Motor neuron (in vitro differentiated cells): ENCODE data around the gene DGKI. TPM values are rescaled to one million over a fixed set of nuclear protein-coding genes. Genes with fewer than 3 reads are reported as not detected.
A peak's percentile ranks its signal among the peaks of the same experiment; 100 is the strongest.

ENCODE experiments used
- ATAC-seq, 8 experiments: fragments of 200-7000 bp; cut with Tn5 transposase; replicated peaks in 6 of 8; 2 replicates each; pipeline ENCODE4 v1.8.0; 2021; ENCODE audit warnings: mild to moderate bottlenecking in 8 of 8, moderate library complexity in 8 of 8
- H3K27ac ChIP-seq, 2 donors: fragments of 250-450 bp; sonication (Bioruptor Pico); 2 replicates each; pipeline ENCODE4 v1.9.0; 2021; ENCODE audit warnings: antibody characterized with exemption in 2 of 2, mild to moderate bottlenecking in 2 of 2, moderate library complexity in 1 of 2
- H3K4me1 ChIP-seq, 2 donors: fragments of 250-450 bp; sonication (Bioruptor Pico); replicated peaks in 1 of 2; 2 replicates each; pipeline ENCODE4 v1.6.1; 2021; ENCODE audit warnings: antibody characterized with exemption in 2 of 2, mild to moderate bottlenecking in 2 of 2, moderate library complexity in 1 of 2
- H3K4me3 ChIP-seq, 5 donors: fragments of 250-450 bp; sonication (Bioruptor Pico); 2 replicates each; pipeline ENCODE4 v1.9.0; 2021; ENCODE audit warnings: antibody characterized with exemption in 5 of 5, mild to moderate bottlenecking in 5 of 5, moderate library complexity in 4 of 5
- WGBS, 10 experiments: fragments of 450-650 bp; shearing (Covaris generic); methylation state at CpG; one replicate each; pipeline ENCODE4 v1.0.0; 2022; 5-methylcytosine and 5-hydroxymethylcytosine counted together
- in situ Hi-C, 9 experiments: fragments of 400-800 bp; cut with MboI; loops; one replicate each; pipeline ENCODE4 v1.15.0; 2021; ENCODE audit warnings: low sequenced_read_pairs in 9 of 9, low pct_unique_long_range_greater_than_20kb in 2 of 9; ENCODE audit not compliant: unreplicated experiment in 9 of 9
- total RNA-seq, 8 experiments: library from RNA; unstranded; fragments of 300-600 nt; gene quantifications; 2 replicates each; pipeline versions ENCODE4 v1.2.3 to v1.2.4, GENCODE V29; 2022

The DGKI gene
- total RNA-seq, 8 experiments from 2014 or later, result 0.27 to 30.3 (median 10.4) TPM

DNA sequence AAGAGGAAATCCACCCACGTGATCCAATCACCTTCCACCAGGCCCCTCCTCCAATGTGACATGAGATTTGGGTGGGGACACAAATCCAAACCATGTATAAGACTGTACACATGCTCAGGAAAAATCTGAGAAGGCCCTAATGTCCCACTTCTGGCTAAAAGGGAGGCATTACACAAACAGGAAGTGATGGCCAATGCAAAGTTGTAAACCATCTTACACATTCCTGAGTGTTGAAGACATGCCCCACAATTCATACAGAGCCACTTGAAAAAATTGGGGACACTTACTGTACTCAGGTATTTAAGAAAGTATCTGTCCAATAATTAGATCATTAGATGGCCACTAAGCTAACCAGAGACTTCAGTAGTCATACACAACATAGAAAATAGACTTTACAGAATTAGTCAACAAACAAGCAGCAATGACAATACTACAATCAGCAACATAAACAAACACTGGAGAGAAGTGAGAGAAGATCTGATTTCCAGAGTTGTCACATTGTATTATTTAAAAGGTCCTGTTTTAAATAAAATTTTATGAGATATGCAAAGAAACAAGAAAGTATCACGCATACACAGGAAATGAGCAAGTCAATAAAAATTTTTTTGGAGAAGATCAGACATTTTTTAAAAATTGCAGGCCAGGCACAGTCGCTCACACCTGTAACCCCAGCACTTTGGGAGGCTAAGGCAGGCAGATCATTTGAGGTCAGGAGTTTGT, 143.3 kb downstream of the DGKI start:
- no peaks in the 10 kb centered on the region for H3K4me1 ChIP-seq
- no peak for ATAC-seq
- WGBS, 10 experiments, result 0 to 100% (median 88%) methylated on average over 1 to 3 of the region's 3 CpGs; no CpG with 5 or more reads in 2 of the 10 experiments

DNA sequence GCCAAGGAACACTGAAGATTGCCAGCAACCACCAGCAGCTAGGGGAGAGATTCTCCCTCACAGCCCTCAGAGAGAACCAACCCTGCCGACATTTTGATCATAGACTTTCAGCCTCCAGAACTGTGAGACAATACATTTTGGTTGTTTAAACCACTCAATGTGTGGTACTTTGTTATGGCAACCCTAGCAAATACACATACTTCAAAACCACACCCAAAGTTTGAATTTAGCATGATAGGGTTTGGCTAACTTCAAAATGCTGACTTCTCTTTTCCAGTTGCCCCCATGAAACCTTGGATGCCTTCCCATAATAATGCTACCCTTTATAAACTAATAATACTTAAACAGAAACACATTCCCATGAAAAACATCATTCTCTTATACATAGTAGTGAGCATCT, 149.8 kb downstream of the DGKI start:
- ATAC-seq, result peak in 2 of 8 experiments; percentile 89 to 93
- no peaks in the 10 kb centered on the region for H3K4me1 ChIP-seq
- in situ Hi-C loops, result no loop called here
- 100% methylated on average over 1 of the region's 1 CpG; no CpG with 5 or more reads in 6 of the 10 experiments for WGBS, 10 experiments
- H3K27ac ChIP-seq, result no peak overlapping the region
- H3K4me3 ChIP-seq, result no peak overlapping the region

More for the DNA sequence above, 143.3 kb downstream of the DGKI start:
- Histone ChIP-seq H3K4me3 (no peak overlapping the region), H3K27ac (no peak overlapping the region)
- in situ Hi-C loops, result no loop called here

DNA sequence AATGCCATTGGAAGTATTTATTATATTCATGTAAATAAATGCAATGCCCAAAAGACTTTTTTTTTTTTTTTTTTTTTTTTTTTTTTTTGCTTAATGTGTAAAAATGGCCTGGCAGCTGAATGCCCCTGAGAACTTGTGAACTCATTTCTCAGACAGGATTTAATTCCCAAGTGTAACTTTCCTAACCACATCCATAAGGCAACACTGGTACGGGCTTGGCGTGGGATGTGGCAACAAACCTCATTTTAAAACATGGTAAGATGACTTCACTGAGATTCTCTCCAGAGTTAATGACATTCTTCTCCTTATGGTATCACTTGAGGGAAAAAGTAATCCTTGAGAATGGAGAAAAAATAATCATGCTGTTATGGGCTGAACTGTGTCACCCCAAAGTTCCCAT, 150.4 kb downstream of the DGKI start:
- no peak overlapping the region for H3K27ac ChIP-seq
- H3K4me1 ChIP-seq, result no peaks in the 10 kb centered on the region
- in situ Hi-C loops, result no loop called here
- 0 to 100% (median 80%) methylated on average over 1 to 2 of the region's 2 CpGs; no CpG with 5 or more reads in 3 of the 10 experiments for WGBS, 10 experiments
- no peak for ATAC-seq
- no peak overlapping the region for H3K4me3 ChIP-seq

DNA sequence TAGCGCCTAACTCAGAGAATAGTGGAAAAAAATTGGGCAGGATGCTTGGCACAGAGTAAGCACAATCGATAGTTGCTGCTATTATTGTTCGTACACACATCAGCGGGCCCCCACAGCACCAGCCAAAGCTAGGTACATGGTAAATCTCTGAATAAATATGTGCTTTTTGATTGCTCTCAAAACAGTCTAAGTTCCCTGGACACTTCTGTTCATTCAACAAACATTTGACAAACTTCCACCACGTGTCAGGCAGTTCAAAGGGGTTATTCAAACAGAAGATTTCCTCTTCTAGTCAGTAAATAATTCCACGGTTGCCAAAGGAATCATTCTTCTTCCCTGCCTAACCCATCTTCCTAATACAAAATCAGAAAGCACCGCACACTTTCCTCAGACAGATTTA, 150.8 kb downstream of the DGKI start:
- 33 to 93% (median 73%) methylated on average over 1 to 7 of the region's 7 CpGs; no CpG with 5 or more reads in 1 of the 10 experiments for WGBS, 10 experiments
- in situ Hi-C loops, result no loop called here
- no peaks in the 10 kb centered on the region for H3K4me1 ChIP-seq
- no peak overlapping the region for H3K27ac ChIP-seq
- H3K4me3 ChIP-seq, result no peak overlapping the region
- peak in 2 of 8 experiments; percentile 37 to 87 for ATAC-seq

DNA sequence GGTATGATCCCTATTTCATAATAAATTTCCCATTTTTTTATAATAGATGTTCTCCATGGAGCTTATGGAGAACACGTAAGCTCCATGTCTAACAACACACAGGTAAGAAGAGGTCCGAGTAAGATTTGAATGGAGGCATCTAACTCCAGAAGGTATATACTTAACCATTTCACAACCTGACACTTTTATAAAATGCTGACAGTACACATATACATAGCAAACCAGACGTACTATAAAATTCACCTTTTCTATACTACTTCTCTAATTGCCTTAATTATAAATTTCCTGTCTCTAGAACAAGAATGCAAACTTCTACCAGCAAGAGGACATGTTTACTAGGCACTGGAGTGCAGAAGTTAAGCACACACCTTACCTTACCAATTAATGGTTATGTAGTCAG, 151.3 kb downstream of the DGKI start:
- no peak overlapping the region for H3K27ac ChIP-seq
- WGBS, 10 experiments, result 57 to 100% (median 91%) methylated on average over 1 to 3 of the region's 3 CpGs; no CpG with 5 or more reads in 2 of the 10 experiments
- ATAC-seq, result no peak
- H3K4me1 ChIP-seq, result no peaks in the 10 kb centered on the region
- no peak overlapping the region for H3K4me3 ChIP-seq
- in situ Hi-C loops, result no loop called here

DNA sequence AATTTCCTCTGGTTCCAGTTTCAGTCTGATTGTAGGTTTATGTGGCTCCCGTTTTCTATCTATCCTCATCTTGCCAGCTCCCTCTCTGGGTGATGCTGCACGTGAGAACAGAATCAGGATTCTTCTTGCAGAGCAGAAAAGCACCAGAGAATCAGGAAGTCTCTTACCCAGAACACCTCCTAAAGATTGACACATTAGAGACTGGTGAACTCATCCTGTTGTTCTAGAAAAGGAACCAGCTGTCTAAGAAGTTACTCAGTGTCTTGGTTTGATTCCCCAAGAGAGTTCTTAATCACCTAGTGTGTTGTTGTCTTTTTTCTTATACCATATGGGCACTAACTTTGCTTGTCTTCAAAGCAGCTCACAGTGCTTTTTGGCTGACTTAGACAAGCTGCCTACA, 152.4 kb downstream of the DGKI start:
- Histone ChIP-seq H3K4me1 (no peaks in the 10 kb centered on the region), H3K4me3 (no peak overlapping the region), H3K27ac (no peak overlapping the region)
- in situ Hi-C loops, result no loop called here
- WGBS, 10 experiments, result 0 to 94% (median 59%) methylated on average over 1 to 2 of the region's 2 CpGs; no CpG with 5 or more reads in 2 of the 10 experiments
- no peak for ATAC-seq

DNA sequence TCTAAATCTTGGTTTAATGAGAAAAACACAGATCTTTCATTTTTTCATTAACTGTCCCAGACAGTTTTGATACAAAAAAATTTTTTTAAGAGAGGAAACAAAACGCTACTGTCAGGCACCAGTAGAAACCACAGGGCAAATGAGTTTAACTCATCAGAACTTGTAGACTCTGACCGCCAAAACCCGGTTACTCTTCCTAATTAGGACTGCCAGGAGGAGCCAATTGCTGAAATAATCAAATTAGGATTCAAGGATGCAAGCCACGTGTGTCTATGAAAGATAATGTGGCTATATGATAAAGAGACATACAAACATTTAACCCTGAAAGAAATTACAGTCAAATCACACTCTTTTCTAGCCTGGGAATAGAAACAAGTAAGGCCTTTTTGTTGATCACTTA, 154.4 kb downstream of the DGKI start:
- in situ Hi-C loops, result no loop called here
- 0 to 93% (median 80%) methylated on average over 1 to 4 of the region's 4 CpGs; no CpG with 5 or more reads in 1 of the 10 experiments for WGBS, 10 experiments
- no peak for ATAC-seq
- H3K27ac ChIP-seq, result no peak overlapping the region
- no peak overlapping the region for H3K4me3 ChIP-seq
- no peaks in the 10 kb centered on the region for H3K4me1 ChIP-seq

DNA sequence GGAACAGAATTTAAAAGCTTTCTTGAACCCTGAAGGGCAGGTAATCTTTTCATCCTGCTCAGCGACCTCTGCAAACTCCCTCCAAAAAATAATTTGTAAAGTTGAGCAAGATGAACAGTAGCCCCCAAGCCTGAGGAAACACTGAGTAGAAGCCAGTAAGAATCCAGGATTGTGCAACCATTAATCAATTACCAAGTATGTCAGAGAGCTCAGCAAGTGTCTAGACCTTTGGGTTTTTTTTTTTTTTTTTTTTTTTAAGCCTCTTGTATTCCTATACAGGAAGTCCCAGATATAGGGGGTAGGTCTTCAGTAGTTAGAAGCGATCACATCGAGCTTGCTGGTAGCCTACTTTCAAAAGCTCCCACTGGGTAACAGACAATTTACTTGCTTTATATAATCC, 155.2 kb downstream of the DGKI start:
- in situ Hi-C loops, result no loop called here

DNA sequence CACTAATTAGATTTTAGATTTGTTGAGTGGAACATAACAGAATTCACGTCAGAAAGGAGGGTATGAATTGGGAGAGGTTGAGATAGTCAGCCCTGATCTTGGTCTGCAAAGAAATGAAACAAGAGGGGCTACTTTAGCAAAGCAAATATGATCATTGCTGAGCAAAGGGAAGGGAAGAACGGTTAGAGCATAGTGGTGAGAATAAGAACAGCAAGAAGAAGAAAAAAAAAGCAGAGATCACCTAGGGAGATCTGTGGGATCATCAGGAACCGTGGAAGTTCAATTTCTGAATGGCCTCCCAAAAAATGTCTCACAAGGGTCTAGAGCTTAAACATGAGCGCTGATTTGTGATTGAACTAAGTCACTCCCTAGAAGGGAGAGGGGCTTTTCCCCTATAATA, 156.1 kb downstream of the DGKI start:
- 18 to 93% (median 72%) methylated on average over 2 to 4 of the region's 4 CpGs for WGBS, 10 experiments
- Histone ChIP-seq H3K4me3 (no peak overlapping the region), H3K27ac (no peak overlapping the region), H3K4me1 (no peaks in the 10 kb centered on the region)
- in situ Hi-C loops, result no loop called here
- no peak for ATAC-seq

More for the DNA sequence above, 155.2 kb downstream of the DGKI start:
- H3K4me3 ChIP-seq, result no peak overlapping the region
- WGBS, 10 experiments, result 30 to 100% (median 89%) methylated on average over 1 to 3 of the region's 3 CpGs; no CpG with 5 or more reads in 2 of the 10 experiments
- no peak overlapping the region for H3K27ac ChIP-seq
- H3K4me1 ChIP-seq, result no peaks in the 10 kb centered on the region
- ATAC-seq, result no peak

DNA sequence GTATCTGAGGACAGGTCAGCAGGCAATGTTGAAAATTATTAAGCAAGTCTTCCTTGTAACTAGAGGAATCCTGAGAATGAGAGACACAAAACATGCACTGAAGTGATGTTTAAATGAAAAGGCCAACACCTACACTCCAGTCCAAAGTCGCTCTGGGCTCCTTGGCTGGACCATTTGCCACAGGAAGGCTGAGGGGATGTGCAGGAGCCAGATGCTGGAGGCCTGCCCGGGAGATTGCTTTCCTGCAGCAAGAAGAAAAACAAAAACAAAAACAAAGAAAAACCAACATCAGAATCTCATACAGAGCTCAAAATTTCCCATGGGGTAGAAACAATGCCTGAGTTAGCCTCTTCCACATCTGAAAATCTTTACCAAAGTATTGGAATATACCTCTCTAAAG, 157.0 kb downstream of the DGKI start:
- Histone ChIP-seq H3K4me1 (no peaks in the 10 kb centered on the region), H3K27ac (no peak overlapping the region), H3K4me3 (no peak overlapping the region)
- in situ Hi-C loops, result no loop called here
- 40 to 100% (median 59%) methylated on average over 1 to 2 of the region's 2 CpGs; no CpG with 5 or more reads in 4 of the 10 experiments for WGBS, 10 experiments
- no peak for ATAC-seq

DNA sequence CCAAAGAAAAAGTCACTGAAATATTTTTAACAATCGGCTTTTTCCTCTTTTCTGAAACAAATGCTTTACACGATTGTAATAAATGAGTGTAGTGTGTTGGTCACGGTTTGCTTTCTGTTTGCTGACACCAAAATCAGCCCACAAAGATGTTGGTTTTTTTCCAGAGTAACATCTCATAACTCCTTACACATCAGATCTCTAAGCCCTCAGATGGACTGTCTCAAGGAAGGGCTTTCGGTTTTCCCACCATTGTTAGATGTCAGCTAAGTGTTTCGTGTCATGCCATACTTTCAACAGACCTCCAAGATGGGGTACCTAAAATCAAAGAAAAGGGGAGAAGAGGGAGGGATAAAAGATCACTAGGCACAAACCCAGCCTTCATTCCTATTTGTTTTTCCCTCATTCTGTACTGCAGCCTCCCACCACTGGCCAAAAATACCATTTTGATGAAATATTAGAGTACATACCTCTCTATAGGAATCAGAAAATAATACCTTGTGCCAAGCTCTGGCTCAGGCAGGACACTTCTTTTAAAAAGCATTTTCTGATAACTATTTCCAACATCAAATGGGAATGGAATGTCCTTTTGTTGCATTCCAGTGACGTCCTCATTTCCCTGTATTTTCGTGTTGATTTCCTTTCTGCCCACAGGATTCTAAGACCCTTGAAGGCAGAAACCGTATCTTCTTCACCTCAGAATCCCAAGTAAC, 159.1 kb downstream of the DGKI start:
- H3K27ac ChIP-seq, result no peak overlapping the region
- no peak for ATAC-seq
- in situ Hi-C loops, result no loop called here
- H3K4me1 ChIP-seq, result no peaks in the 10 kb centered on the region
- H3K4me3 ChIP-seq, result no peak overlapping the region
- WGBS, 10 experiments, result 9 to 100% (median 70%) methylated on average over 1 to 8 of the region's 8 CpGs

DNA sequence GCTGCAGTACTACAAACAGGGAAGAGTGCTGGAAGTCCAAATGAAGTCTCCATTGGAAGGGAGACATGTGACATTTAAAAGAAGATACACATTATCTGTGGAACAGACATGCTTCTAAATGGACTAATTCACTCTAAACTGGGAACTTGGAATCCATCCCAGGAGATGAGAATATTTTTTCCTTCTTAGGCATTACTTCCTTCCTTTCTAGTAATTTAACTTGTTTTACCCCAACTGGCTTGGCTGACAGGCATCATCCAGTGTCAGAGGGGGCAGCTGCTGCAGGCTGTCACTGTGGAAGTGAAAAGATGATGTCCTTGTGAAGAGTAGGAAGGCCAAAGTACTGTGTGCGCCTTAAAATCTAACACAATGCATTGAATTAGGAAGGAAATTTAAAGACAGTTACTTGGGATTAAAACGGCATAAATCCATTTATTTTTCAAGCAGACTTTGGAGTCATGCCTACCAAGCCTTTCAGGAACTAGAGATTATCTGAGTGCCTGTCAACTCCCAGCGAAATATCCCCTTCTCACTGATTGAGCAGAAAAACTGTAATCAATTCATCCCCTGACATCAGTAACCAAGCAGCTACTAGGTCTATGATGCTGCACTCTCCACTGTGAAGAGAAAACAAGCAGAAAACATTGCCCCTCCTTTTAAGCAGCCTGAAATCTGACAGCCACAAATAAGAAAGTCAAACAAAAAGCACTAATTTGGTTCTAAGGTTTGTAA, 161.2 kb downstream of the DGKI start:
- Histone ChIP-seq H3K4me1 (peaks cover 0 to 5% of the 10 kb centered on the region in 2 donors), H3K4me3 (no peak overlapping the region), H3K27ac (no peak overlapping the region)
- in situ Hi-C loops, result no loop called here
- WGBS, 10 experiments, result 50 to 100% (median 83%) methylated on average over 1 to 3 of the region's 3 CpGs; no CpG with 5 or more reads in 2 of the 10 experiments
- ATAC-seq, result peak in 1 of 8 experiments; percentile 33

DNA sequence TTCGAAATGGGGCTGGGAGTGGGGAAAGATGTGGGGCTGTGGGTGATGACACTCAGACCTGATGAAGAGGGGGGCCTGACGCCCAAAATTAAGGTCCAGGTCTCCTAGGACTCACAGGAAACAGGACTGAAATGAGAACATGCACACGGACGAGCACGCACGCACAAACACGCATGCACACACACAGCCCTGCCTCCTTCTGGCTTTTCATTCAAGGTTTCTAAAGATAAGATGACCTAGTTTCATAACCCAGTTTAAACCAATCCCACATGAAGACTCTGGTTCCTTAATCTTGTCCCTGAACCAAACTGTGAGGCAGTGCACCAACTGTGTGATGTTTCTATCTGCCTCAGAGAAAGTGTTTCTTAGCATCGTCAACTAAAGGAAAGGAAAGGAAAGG, 162.0 kb downstream of the DGKI start:
- no peak overlapping the region for H3K4me3 ChIP-seq
- no peak for ATAC-seq
- 75 to 100% (median 100%) methylated on average over 1 to 7 of the region's 8 CpGs; no CpG with 5 or more reads in 1 of the 10 experiments for WGBS, 10 experiments
- H3K27ac ChIP-seq, result no peak overlapping the region
- in situ Hi-C loops, result no loop called here
- peaks cover 0 to 5% of the 10 kb centered on the region in 2 donors for H3K4me1 ChIP-seq
